GOT3 (cell line): ENCODE measurements around the gene UMAD1.

Experiments used
- DNase-seq: peaks from one replicate; lab custom pipeline; 2025; ENCODE audit warnings: mixed read lengths; lab: John Stamatoyannopoulos, UW

Gene UMAD1

GRCh38 chr7:7922684-7923385 lies 282.3 kb downstream of the UMAD1 start:
- no peak for DNase-seq

- no peak for DNase-seq
Measured at GRCh38 chr7:7923818-7924217, 283.3 kb downstream of the UMAD1 start.

DNA sequence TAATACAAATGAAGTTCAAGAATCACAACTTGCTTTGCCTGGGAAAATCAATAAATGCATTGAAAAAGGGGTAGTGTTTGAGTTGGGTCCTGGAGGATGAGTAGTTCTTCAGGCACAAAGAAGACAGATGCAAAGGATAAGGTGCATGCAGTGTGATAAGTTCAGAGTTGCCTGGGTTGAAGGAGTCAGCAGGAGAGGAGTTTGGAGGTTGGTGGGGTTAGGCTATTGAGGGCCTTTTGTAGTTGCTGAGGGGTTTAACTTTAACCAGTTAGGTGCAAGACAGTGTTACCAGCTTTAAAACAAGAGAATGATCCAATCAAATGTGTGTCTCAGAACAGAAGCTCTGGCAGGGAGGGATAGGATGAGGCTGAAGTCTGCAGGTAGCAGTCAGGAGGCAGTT lies 283.8 kb downstream of the UMAD1 start:
- DNase-seq: no peak
